Neural progenitor cell (in vitro differentiated cells): ENCODE data around the gene ANTXR1. TPM values are rescaled to one million over a fixed set of nuclear protein-coding genes. Genes with fewer than 3 reads are reported as not detected.

Experiments used
- DNase-seq: peaks from one replicate; pipeline ENCODE4 v3.0.0-alpha.2; 2016; ENCODE audit warnings: low spot score
- H2AFZ ChIP-seq: fragments of 200-600 bp; sonication (generic); replicated peaks from 2 replicates; pipeline ENCODE4 v1.6.1; 2016; ENCODE audit warnings: antibody characterized with exemption
- H3F3A ChIP-seq: fragments of 200-600 bp; sonication (generic); 2 replicates; pipeline ENCODE4 v1.6.1; 2016; ENCODE audit warnings: antibody characterized with exemption, low read depth
- H3K27ac ChIP-seq: fragments of 200-600 bp; sonication (generic); 2 replicates; pipeline ENCODE4 v1.5.1; 2016; ENCODE audit warnings: mild to moderate bottlenecking
- H3K27me3 ChIP-seq: fragments of 200-600 bp; sonication (generic); 2 replicates; pipeline ENCODE4 v1.6.1; 2016; ENCODE audit warnings: mild to moderate bottlenecking, moderate library complexity
- H3K36me3 ChIP-seq: fragments of 200-600 bp; sonication (generic); 2 replicates; pipeline ENCODE4 v1.5.1; 2016
- H3K4me1 ChIP-seq: fragments of 200-600 bp; sonication (generic); 2 replicates; pipeline ENCODE4 v1.6.1; 2016; ENCODE audit warnings: mixed run types
- H3K4me2 ChIP-seq: fragments of 200-600 bp; sonication (generic); 2 replicates; pipeline ENCODE4 v1.6.1; 2016
- H3K4me3 ChIP-seq: fragments of 200-600 bp; sonication (generic); 2 replicates; pipeline ENCODE4 v1.5.1; 2016
- H3K79me2 ChIP-seq: fragments of 200-600 bp; sonication (generic); 2 replicates; pipeline ENCODE4 v1.6.1; 2016; ENCODE audit warnings: low read depth
- H3K9ac ChIP-seq: fragments of 200-600 bp; sonication (generic); 2 replicates; pipeline ENCODE4 v1.6.1; 2016
- H3K9me3 ChIP-seq: fragments of 200-600 bp; sonication (generic); 2 replicates; pipeline ENCODE4 v1.5.1; 2016; ENCODE audit warnings: low read depth
- H4K20me1 ChIP-seq: fragments of 200-600 bp; sonication (generic); 2 replicates; pipeline ENCODE4 v1.6.1; 2016; ENCODE audit warnings: low read depth
- H3K27ac Mint-ChIP-seq: 3 replicates; pipeline ENCODE4 v1.8.0; 2021; ENCODE audit warnings: mixed read lengths
- H3K27me3 Mint-ChIP-seq: 2 replicates; pipeline ENCODE4 v1.8.0; 2022; ENCODE audit warnings: low read depth, mild to moderate bottlenecking, inconsistent platforms, moderate library complexity, mixed read lengths; ENCODE audit not compliant: insufficient read depth
- H3K36me3 Mint-ChIP-seq: 3 replicates; pipeline ENCODE4 v1.8.0; 2021; ENCODE audit warnings: mixed read lengths
- H3K4me1 Mint-ChIP-seq: 3 replicates; pipeline ENCODE4 v1.8.0; 2021; ENCODE audit warnings: mixed read lengths
- H3K4me3 Mint-ChIP-seq: 3 replicates; pipeline ENCODE4 v1.8.0; 2021; ENCODE audit warnings: mild to moderate bottlenecking, moderate library complexity, mixed read lengths
- H3K9me3 Mint-ChIP-seq: 3 replicates; pipeline ENCODE4 v1.8.0; 2020; ENCODE audit warnings: mixed read lengths
- EZH2 ChIP-seq: fragments of 200-600 bp; sonication (generic); IDR thresholded peaks from 2 replicates; pipeline ENCODE4 v1.6.1; 2017; ENCODE audit warnings: antibody characterized with exemption, mild to moderate bottlenecking, moderate library complexity
- EZH2phosphoT487 ChIP-seq: fragments of 200-600 bp; sonication (generic); IDR thresholded peaks from 2 replicates; pipeline ENCODE4 v1.6.1; 2017; ENCODE audit warnings: antibody characterized with exemption
- total RNA-seq: library from RNA; depleted of rRNA; stranded (reverse); fragments of >200 nt; gene quantifications from 2 replicates; pipeline ENCODE4 v1.2.3, GENCODE V29; 2015; ENCODE audit warnings: low replicate concordance
- TF ChIP-seq, protein P1 (sequence below): fragments of 200-600 bp; sonication (generic); IDR thresholded peaks from 2 replicates; pipeline ENCODE4 v1.5.1; 2017; ENCODE audit warnings: antibody characterized with exemption, mild to moderate bottlenecking

Gene ANTXR1
- total RNA-seq, 1 donor from 2014 or later = 6.7 TPM

DNA sequence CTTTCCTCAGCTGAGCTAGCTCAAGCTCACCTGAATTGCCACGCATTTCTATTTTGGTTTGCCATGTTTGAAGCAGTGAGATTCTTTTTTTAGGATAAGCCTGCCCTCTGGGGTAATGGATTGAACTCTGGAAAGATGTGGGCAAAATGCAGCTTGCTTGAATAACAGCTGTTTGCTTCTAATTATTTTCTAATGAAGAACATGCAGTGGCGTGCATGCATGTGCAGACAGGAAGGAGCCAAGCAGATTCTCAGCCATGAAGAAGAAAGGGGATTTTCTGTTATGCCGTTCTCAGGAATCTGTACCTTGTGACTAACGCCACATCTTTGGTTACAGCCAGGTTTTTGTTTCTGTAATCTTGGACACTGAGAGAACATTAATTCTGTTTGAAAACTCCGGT lies 171.2 kb downstream of the ANTXR1 start:
- no peaks in the 10 kb centered on the region for H3K9me3 ChIP-seq
- no peak overlapping the region for H3K4me3 ChIP-seq
- H3K27me3 ChIP-seq = no peaks in the 10 kb centered on the region
- no peaks in the 10 kb centered on the region for H4K20me1 ChIP-seq
- no peaks in the 10 kb centered on the region for H3K4me1 ChIP-seq
- peaks cover 38% of the 10 kb centered on the region for H3K36me3 Mint-ChIP-seq
- no peak overlapping the region for H2AFZ ChIP-seq
- H3K9ac ChIP-seq = no peak overlapping the region
- no peaks in the 10 kb centered on the region for H3K79me2 ChIP-seq
- no peaks in the 10 kb centered on the region for H3K9me3 Mint-ChIP-seq
- H3K4me3 Mint-ChIP-seq = no peak overlapping the region
- H3K27me3 Mint-ChIP-seq = peaks cover 2% of the 10 kb centered on the region
- no peaks in the 10 kb centered on the region for H3K4me1 Mint-ChIP-seq
- no peak overlapping the region for H3K4me2 ChIP-seq
- H3K27ac Mint-ChIP-seq = no peak overlapping the region
- H3K36me3 ChIP-seq = no peaks in the 10 kb centered on the region
- TF ChIP-seq EZH2phosphoT487 (no peak), EZH2 (no peak)
- TF ChIP-seq, protein P1, sequence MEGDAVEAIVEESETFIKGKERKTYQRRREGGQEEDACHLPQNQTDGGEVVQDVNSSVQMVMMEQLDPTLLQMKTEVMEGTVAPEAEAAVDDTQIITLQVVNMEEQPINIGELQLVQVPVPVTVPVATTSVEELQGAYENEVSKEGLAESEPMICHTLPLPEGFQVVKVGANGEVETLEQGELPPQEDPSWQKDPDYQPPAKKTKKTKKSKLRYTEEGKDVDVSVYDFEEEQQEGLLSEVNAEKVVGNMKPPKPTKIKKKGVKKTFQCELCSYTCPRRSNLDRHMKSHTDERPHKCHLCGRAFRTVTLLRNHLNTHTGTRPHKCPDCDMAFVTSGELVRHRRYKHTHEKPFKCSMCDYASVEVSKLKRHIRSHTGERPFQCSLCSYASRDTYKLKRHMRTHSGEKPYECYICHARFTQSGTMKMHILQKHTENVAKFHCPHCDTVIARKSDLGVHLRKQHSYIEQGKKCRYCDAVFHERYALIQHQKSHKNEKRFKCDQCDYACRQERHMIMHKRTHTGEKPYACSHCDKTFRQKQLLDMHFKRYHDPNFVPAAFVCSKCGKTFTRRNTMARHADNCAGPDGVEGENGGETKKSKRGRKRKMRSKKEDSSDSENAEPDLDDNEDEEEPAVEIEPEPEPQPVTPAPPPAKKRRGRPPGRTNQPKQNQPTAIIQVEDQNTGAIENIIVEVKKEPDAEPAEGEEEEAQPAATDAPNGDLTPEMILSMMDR = no peak
- H3K27ac ChIP-seq = no peak overlapping the region
- DNase-seq = no peak
- no peaks in the 10 kb centered on the region for H3F3A ChIP-seq

DNA sequence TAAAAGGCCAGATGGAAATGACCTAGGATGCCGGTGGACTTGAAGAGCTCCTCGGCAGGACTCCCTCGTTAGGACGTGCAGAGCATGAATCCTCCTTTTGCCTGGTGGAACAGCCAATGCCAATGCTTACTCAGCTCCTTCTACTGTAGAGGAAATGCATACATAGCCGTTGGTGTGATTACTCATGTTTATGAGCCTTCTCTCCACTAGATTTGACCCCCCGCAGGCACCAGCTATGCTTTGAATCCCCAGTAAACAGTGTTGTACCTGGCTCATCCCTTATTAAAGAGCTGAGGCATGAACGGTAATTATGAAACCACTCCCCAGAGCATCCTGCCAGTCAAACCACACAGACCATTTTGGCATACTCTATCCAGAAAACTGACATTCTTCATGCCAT lies 172.8 kb downstream of the ANTXR1 start:
- H3K27ac ChIP-seq = no peak overlapping the region
- no peak overlapping the region for H3K4me2 ChIP-seq
- no peak overlapping the region for H2AFZ ChIP-seq
- H4K20me1 ChIP-seq = no peaks in the 10 kb centered on the region
- H3K79me2 ChIP-seq = no peaks in the 10 kb centered on the region
- H3F3A ChIP-seq = no peaks in the 10 kb centered on the region
- H3K4me3 Mint-ChIP-seq = no peak overlapping the region
- H3K9me3 ChIP-seq = no peaks in the 10 kb centered on the region
- peaks cover 3% of the 10 kb centered on the region for H3K4me1 ChIP-seq
- peaks cover 40% of the 10 kb centered on the region for H3K36me3 Mint-ChIP-seq
- no peak overlapping the region for H3K27ac Mint-ChIP-seq
- peaks cover 2% of the 10 kb centered on the region for H3K27me3 Mint-ChIP-seq
- H3K9ac ChIP-seq = no peak overlapping the region
- H3K27me3 ChIP-seq = no peaks in the 10 kb centered on the region
- peaks cover 3% of the 10 kb centered on the region for H3K4me1 Mint-ChIP-seq
- no peaks in the 10 kb centered on the region for H3K9me3 Mint-ChIP-seq
- no peak for TF ChIP-seq EZH2
- no peak for TF ChIP-seq EZH2phosphoT487
- TF ChIP-seq, protein P1 = no peak
- DNase-seq = no peak
- no peaks in the 10 kb centered on the region for H3K36me3 ChIP-seq
- no peak overlapping the region for H3K4me3 ChIP-seq

DNA sequence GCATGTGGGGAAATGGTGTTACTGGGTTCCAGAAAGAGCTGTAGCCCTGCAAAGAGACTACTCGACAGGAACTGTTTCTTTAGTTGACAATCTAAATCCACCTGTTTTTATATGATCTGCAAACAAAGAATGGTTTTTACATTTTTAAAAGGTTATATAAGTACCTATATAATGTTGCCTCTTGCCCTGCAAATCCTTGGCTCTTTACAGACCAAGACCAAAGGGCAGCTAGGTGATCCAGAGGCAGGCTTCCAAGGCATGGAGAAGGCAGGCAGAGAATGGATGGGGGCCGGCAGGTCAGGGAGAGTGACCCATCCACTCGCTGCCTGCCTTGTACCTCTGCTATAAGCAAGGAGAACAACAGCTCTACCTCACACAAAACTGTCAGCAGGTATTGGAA lies 173.6 kb downstream of the ANTXR1 start:
- Histone ChIP-seq H3K9me3 (no peaks in the 10 kb centered on the region), H3F3A (no peaks in the 10 kb centered on the region), H2AFZ (no peak overlapping the region), H3K4me2 (no peak overlapping the region), H3K4me1 (peaks cover 5% of the 10 kb centered on the region), H3K36me3 (no peaks in the 10 kb centered on the region), H3K9ac (no peak overlapping the region), H3K27me3 (no peaks in the 10 kb centered on the region), H3K27ac (no peak overlapping the region), H3K4me3 (no peak overlapping the region), H4K20me1 (no peaks in the 10 kb centered on the region), H3K79me2 (no peaks in the 10 kb centered on the region)
- Mint-ChIP-seq H3K4me1 (peaks cover 3% of the 10 kb centered on the region), H3K9me3 (no peaks in the 10 kb centered on the region), H3K4me3 (no peak overlapping the region), H3K27ac (no peak overlapping the region), H3K27me3 (peaks cover 2% of the 10 kb centered on the region), H3K36me3 (peaks cover 36% of the 10 kb centered on the region)
- DNase-seq = no peak
- TF ChIP-seq EZH2 (no peak), EZH2phosphoT487 (no peak)
- TF ChIP-seq, protein P1 = no peak
